Sigmoid colon (tissue), 7 donors: Measurements from ENCODE around the gene GAB4. TPM values are rescaled to one million over a fixed set of nuclear protein-coding genes. Genes with fewer than 3 reads are reported as not detected.

Source experiments
- DNase-seq: peaks from one replicate; pipeline ENCODE4 v3.0.0-alpha.2; 2019
- H3K27ac ChIP-seq, 4 donors: fragments of 200-600 bp; sonication (generic); one replicate each; pipeline ENCODE4 v1.5.1; 2016 to 2019; ENCODE audit warnings: mild to moderate bottlenecking in 1 of 4
- H3K27me3 ChIP-seq, 3 donors: fragments of 200-600 bp; sonication (generic); one replicate each; pipeline ENCODE4 v1.5.1; 2019; ENCODE audit warnings: mild to moderate bottlenecking in 1 of 3
- H3K36me3 ChIP-seq, 4 donors: fragments of 200-600 bp; sonication (generic); one replicate each; pipeline ENCODE4 v1.5.1; 2016 to 2019
- H3K4me1 ChIP-seq, 4 donors: fragments of 200-600 bp; sonication (generic); one replicate each; pipeline ENCODE4 v1.5.1; 2017 to 2019
- H3K4me3 ChIP-seq, 4 donors: fragments of 200-600 bp; sonication (generic); one replicate each; pipeline ENCODE4 v1.5.1; 2017 to 2019; ENCODE audit warnings: mild to moderate bottlenecking in 2 of 4, moderate library complexity in 1 of 4
- H3K9me3 ChIP-seq, 4 donors: fragments of 200-600 bp in 3 of 4; sonication (generic) in 3 of 4; one replicate each; pipeline versions ENCODE4 v1.5.1 to v1.6.1; 2013 to 2019
- CTCF ChIP-seq, 4 experiments: fragments of 450-650 bp in 3 of 4; fragments of 200-600 bp in 1 of 4; IDR thresholded peaks; one replicate each; pipeline ENCODE4 v1.5.1; 2016 to 2019; ENCODE audit warnings: antibody characterized with exemption in 4 of 4, mild to moderate bottlenecking in 3 of 4, moderate library complexity in 2 of 4
- EP300 ChIP-seq, 4 donors: sonication (generic); formaldehyde crosslinking; IDR thresholded peaks; one replicate each; pipeline ENCODE4 v1.6.1; 2017; ENCODE audit warnings: antibody characterized with exemption in 4 of 4
- POLR2A ChIP-seq, 2 donors: fragments of 450-650 bp; IDR thresholded peaks; one replicate each; pipeline ENCODE4 v1.6.1; 2016; ENCODE audit warnings: antibody characterized with exemption in 2 of 2, mild to moderate bottlenecking in 2 of 2, moderate library complexity in 2 of 2
- POLR2AphosphoS5 ChIP-seq, 4 donors: sonication (generic); formaldehyde crosslinking; IDR thresholded peaks; one replicate each; pipeline ENCODE4 v1.6.1; 2017; ENCODE audit warnings: antibody characterized with exemption in 4 of 4
- WGBS, 2 donors: extraction: QIAGEN DNeasy Blood & Tissue Kit; methylation state at CpG; one replicate each; pipeline ENCODE4 v1.1.7; 2013; 5-methylcytosine and 5-hydroxymethylcytosine counted together
- intact Hi-C: fragments of 100-400 bp; cut with DNase I; formaldehyde crosslinking; loops from one replicate; pipeline ENCODE4 v1.15.1; 2023
- polyA plus RNA-seq, 3 donors: library from polyadenylated mRNA; stranded (reverse); fragments of 200-250 nt; gene quantifications; one replicate each; pipeline ENCODE4 v1.2.3, GENCODE V29; 2013
- total RNA-seq, 4 donors: library from RNA; depleted of rRNA; stranded (reverse); fragments of >200 nt; gene quantifications; one replicate each; pipeline ENCODE4 v1.1.0, GENCODE V29; 2016
- donor health status: healthy with polysubstance abuse.
- donor health status: Bipolar disorder and iron deficiency.
- donor health status: healthy.

The GAB4 gene
- total and polyA plus RNA-seq, 7 donors = 0.04 to 3.2 TPM; not detected in 5

GRCh38 chr22:16912281-16912680 is 95.7 kb downstream of the GAB4 start:
- H3K36me3 ChIP-seq = no peaks in the 10 kb centered on the region
- peaks cover 0 to 13% (median 0%) of the 10 kb centered on the region in 3 donors for H3K27me3 ChIP-seq
- no peak overlapping the region for H3K27ac ChIP-seq
- no peaks in the 10 kb centered on the region for H3K9me3 ChIP-seq
- no peaks in the 10 kb centered on the region for H3K4me1 ChIP-seq
- DNase-seq = no peak
- 56 to 75% methylated on average over 3 of the region's 3 CpGs for WGBS, 2 donors
- H3K4me3 ChIP-seq = no peak overlapping the region
- TF ChIP-seq POLR2A (IDR thresholded peaks at IDR 0.05) (no peak), CTCF (IDR thresholded peaks at IDR 0.05) (no peak), EP300 (IDR thresholded peaks at IDR 0.05) (no peak), POLR2AphosphoS5 (IDR thresholded peaks at IDR 0.05) (no peak)
- intact Hi-C loops = no loop called here

Other genes starting within 250 kb of the GAB4 start
- not detected for gene XKR3, start 182.8 kb downstream of the GAB4 start, total RNA-seq
- under 1 TPM in 1 of 3 donors, not detected in 2; 0.60 TPM for gene XKR3, start 182.8 kb downstream of the GAB4 start, polyA plus RNA-seq
- gene IL17RA, start 76.8 kb upstream of the GAB4 start, total RNA-seq = 1 to 10 TPM; 7.5 to 8.6 (median 8.4) TPM
- gene IL17RA, start 76.8 kb upstream of the GAB4 start, polyA plus RNA-seq = 10 to 100 TPM in 1 of 3 donors, 1 to 10 TPM in 2; 1.2 to 10.4 (median 3.9) TPM
- gene TMEM121B, start 113.1 kb upstream of the GAB4 start, total RNA-seq = under 1 TPM in 3 of 4 donors, not detected in 1; 0.36 to 0.54 (median 0.49) TPM
- under 1 TPM in 1 of 3 donors, not detected in 2; 0.17 TPM for gene TMEM121B, start 113.1 kb upstream of the GAB4 start, polyA plus RNA-seq
- gene HDHD5, start 151.1 kb upstream of the GAB4 start, total RNA-seq = 10 to 100 TPM; 26.7 to 39.3 (median 34.4) TPM
- gene HDHD5, start 151.1 kb upstream of the GAB4 start, polyA plus RNA-seq = 10 to 100 TPM; 27.0 to 49.0 (median 33.5) TPM
- 1 to 10 TPM; 2.8 to 8.3 (median 6.4) TPM for gene ADA2, start 211.2 kb upstream of the GAB4 start, total RNA-seq
- gene ADA2, start 211.2 kb upstream of the GAB4 start, polyA plus RNA-seq = 10 to 100 TPM in 2 of 3 donors, 1 to 10 TPM in 1; 8.4 to 29.0 (median 12.3) TPM